Measurements from ENCODE around the gene SURF1.

The SURF1 gene

DNA sequence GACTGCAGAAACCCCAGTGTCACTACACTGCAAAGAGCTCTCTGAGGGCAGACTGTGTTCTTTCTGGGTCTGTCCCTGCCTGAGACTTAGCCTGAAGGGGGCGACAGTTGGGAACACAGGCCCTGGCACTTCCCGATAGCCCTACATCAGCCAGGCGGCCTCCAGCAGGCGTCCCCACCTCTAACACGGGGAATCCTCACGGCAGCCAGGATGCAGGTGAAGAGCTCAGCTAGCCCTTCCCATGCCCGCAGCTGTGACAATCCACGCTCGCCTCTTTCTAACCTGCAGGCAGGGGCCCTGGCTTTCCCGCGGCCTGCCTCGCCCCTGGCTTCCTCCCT, 14.2 kb downstream of the SURF1 start:
- no peak overlapping the region for H3K18ac ChIP-seq (ENCODE audit: low read depth in 1 of 2, low read length in 2 of 2)
- no peak overlapping the region for H3K9ac ChIP-seq (ENCODE audit: low read length)
- no peak overlapping the region for H3K4me3 ChIP-seq (ENCODE audit: insufficient read depth in 1 of 2, low read depth in 1 of 2, low read length in 2 of 2)
- 77% methylated on average over 12 of the region's 12 CpGs for WGBS
- no peak overlapping the region for H2BK12ac ChIP-seq (ENCODE audit: low read length in 2 of 2)
- H3K23ac ChIP-seq (ENCODE audit: low read length in 2 of 2), result no peak overlapping the region
- peaks cover 16% of the 10 kb centered on the region for H3K4me1 ChIP-seq (ENCODE audit: control insufficient read depth, insufficient read depth, low read depth, low read length)
- H2AFZ ChIP-seq (ENCODE audit: low read depth, low read length), result no peak overlapping the region
- peaks cover 71 to 83% of the 10 kb centered on the region in 2 experiments for H3K36me3 ChIP-seq (ENCODE audit: control insufficient read depth in 1 of 2, insufficient read depth in 2 of 2, low read depth in 1 of 2, low read length in 2 of 2)
- no peak overlapping the region for H2BK15ac ChIP-seq (ENCODE audit: low read depth, poor library complexity, severe bottlenecking)
- H3K27me3 ChIP-seq (ENCODE audit: control insufficient read depth in 1 of 2, insufficient read depth in 1 of 2, low read length in 2 of 2), result no peaks in the 10 kb centered on the region
- H3K79me1 ChIP-seq (replicated peaks; ENCODE audit: low read length, poor library complexity, severe bottlenecking), result peaks cover 41% of the 10 kb centered on the region
- H3K9me3 ChIP-seq (ENCODE audit: control insufficient read depth, low read length), result no peaks in the 10 kb centered on the region
- no peak for DNase-seq
- no peak overlapping the region for H2BK5ac ChIP-seq (ENCODE audit: low read depth, low read length, poor library complexity, severe bottlenecking)
- no peak overlapping the region for H4K91ac ChIP-seq (ENCODE audit: low read length)
- no peak overlapping the region for H3K14ac ChIP-seq (ENCODE audit: low read length in 2 of 2)
- H4K8ac ChIP-seq (ENCODE audit: low read length), result no peak overlapping the region
- no peak overlapping the region for H2AK5ac ChIP-seq (ENCODE audit: low read length, severe bottlenecking)
- no peak overlapping the region for H3K4me2 ChIP-seq (ENCODE audit: low read length, poor library complexity, severe bottlenecking)
- H3K4ac ChIP-seq (ENCODE audit: low read depth in 1 of 2, low read length in 2 of 2), result no peak overlapping the region
- H3K27ac ChIP-seq (ENCODE audit: low read length, poor library complexity, severe bottlenecking), result no peak overlapping the region
- no peak overlapping the region for H2BK120ac ChIP-seq (ENCODE audit: low read depth, low read length)

DNA sequence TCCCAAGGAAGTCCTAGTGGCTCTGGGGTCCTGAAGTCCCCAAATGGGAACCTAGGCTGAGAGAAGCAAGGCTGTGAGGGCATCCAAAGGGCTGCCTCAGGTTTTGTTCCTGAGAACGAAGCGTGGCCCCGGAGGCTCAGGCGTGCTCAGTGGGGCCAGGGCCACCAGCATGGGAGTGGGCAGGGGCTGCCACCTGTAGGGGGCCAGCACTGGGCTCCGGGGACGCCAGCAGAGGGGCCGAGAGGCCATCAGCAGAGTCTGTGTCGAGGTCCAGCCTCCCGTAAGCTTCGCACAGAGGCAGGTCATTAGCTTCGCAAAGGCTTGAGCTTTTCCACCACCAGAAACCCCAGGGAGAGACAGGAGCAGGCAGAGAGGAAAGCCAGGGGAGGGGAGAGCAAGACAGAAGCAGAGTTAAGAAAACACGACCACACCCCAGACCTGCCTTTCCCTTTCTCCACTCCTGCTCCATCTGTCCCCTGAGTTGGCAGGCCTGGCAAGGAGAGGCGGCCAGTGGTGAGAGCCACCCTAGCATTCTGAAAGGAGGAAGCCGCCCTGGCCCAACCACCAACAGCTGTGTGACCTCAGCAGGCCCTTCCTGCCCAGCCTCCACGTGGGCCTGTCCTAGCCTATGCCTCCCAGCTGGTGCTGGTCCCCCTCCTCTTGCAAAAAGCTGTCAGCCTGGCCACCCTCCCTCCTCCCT, 14.8 kb downstream of the SURF1 start:
- Histone ChIP-seq H2AK5ac (ENCODE audit: low read length, severe bottlenecking) (no peak overlapping the region), H2BK15ac (ENCODE audit: low read depth, poor library complexity, severe bottlenecking) (no peak overlapping the region), H3K27ac (ENCODE audit: low read length, poor library complexity, severe bottlenecking) (no peak overlapping the region), H3K9ac (ENCODE audit: low read length) (no peak overlapping the region), H4K8ac (ENCODE audit: low read length) (no peak overlapping the region), H3K4me2 (ENCODE audit: low read length, poor library complexity, severe bottlenecking) (no peak overlapping the region), H2BK12ac (ENCODE audit: low read length in 2 of 2) (no peak overlapping the region), H2AFZ (ENCODE audit: low read depth, low read length) (no peak overlapping the region), H3K18ac (ENCODE audit: low read depth in 1 of 2, low read length in 2 of 2) (no peak overlapping the region), H3K27me3 (ENCODE audit: control insufficient read depth in 1 of 2, insufficient read depth in 1 of 2, low read length in 2 of 2) (no peaks in the 10 kb centered on the region), H3K4me3 (ENCODE audit: insufficient read depth in 1 of 2, low read depth in 1 of 2, low read length in 2 of 2) (no peak overlapping the region), H4K91ac (ENCODE audit: low read length) (no peak overlapping the region), H2BK120ac (ENCODE audit: low read depth, low read length) (no peak overlapping the region), H3K9me3 (ENCODE audit: control insufficient read depth, low read length) (no peaks in the 10 kb centered on the region), H3K23ac (ENCODE audit: low read length in 2 of 2) (no peak overlapping the region), H3K4me1 (ENCODE audit: control insufficient read depth, insufficient read depth, low read depth, low read length) (peaks cover 14% of the 10 kb centered on the region), H3K36me3 (ENCODE audit: control insufficient read depth in 1 of 2, insufficient read depth in 2 of 2, low read depth in 1 of 2, low read length in 2 of 2) (peaks cover 70 to 83% of the 10 kb centered on the region in 2 experiments), H3K79me1 (replicated peaks; ENCODE audit: low read length, poor library complexity, severe bottlenecking) (peaks cover 42% of the 10 kb centered on the region), H3K14ac (ENCODE audit: low read length in 2 of 2) (no peak overlapping the region), H3K4ac (ENCODE audit: low read depth in 1 of 2, low read length in 2 of 2) (no peak overlapping the region), H2BK5ac (ENCODE audit: low read depth, low read length, poor library complexity, severe bottlenecking) (no peak overlapping the region)
- DNase-seq, result no peak
- 97% methylated on average over 14 of the region's 15 CpGs for WGBS

DNA sequence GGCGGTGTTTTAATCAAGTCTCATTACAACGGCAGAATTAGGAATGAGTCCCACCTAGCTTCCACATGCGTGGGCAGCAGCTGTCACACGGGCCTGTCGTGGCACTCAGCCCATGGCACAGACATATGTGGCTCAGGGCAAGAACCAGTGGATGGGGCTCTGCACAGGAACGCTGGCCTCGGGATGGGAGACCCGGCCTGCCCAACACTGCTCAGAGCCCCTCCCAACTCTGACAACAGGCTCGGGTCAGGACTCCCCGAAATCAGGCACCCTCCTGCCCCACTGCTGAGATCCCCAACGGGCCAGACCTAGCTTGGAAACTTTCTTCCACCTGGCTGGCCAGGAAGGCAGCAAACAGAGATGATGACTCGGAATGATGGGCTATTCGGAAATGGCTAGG, 15.4 kb downstream of the SURF1 start:
- Histone ChIP-seq H2BK12ac (ENCODE audit: low read length in 2 of 2) (no peak overlapping the region), H3K4me2 (ENCODE audit: low read length, poor library complexity, severe bottlenecking) (no peak overlapping the region)
- WGBS, result 96% methylated on average over 13 of the region's 13 CpGs

DNA sequence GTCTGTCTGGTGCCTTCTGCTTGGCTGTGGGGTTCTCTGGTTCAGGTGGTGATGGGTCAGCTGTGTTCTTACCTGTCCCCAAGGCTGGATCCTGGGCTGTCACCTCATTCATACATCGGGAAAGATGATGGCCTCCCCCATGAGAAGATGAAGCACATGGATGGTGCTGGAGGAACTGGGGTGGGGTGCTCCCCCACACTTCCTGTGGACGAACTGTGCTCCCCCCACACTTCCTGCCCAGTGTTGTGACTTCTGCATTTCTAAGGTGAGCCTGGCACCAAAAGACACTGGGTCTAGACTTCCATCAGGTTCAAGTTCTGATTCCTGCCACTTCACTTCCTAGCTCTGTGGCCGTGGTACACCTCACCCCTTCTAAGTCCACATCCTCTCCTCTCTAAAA, 16.0 kb downstream of the SURF1 start:
- H3K79me1 ChIP-seq (replicated peaks; ENCODE audit: low read length, poor library complexity, severe bottlenecking), result peaks cover 31% of the 10 kb centered on the region
- no peak overlapping the region for H3K23ac ChIP-seq (ENCODE audit: low read length in 2 of 2)
- no peak for DNase-seq
- peaks cover 12% of the 10 kb centered on the region for H3K4me1 ChIP-seq (ENCODE audit: control insufficient read depth, insufficient read depth, low read depth, low read length)
- no peak overlapping the region for H3K4ac ChIP-seq (ENCODE audit: low read depth in 1 of 2, low read length in 2 of 2)
- no peak overlapping the region for H3K27ac ChIP-seq (ENCODE audit: low read length, poor library complexity, severe bottlenecking)
- no peaks in the 10 kb centered on the region for H3K9me3 ChIP-seq (ENCODE audit: control insufficient read depth, low read length)
- H3K18ac ChIP-seq (ENCODE audit: low read depth in 1 of 2, low read length in 2 of 2), result no peak overlapping the region
- H3K27me3 ChIP-seq (ENCODE audit: control insufficient read depth in 1 of 2, insufficient read depth in 1 of 2, low read length in 2 of 2), result no peaks in the 10 kb centered on the region
- no peak overlapping the region for H2BK12ac ChIP-seq (ENCODE audit: low read length in 2 of 2)
- H2AK5ac ChIP-seq (ENCODE audit: low read length, severe bottlenecking), result no peak overlapping the region
- no peak overlapping the region for H2BK15ac ChIP-seq (ENCODE audit: low read depth, poor library complexity, severe bottlenecking)
- no peak overlapping the region for H4K91ac ChIP-seq (ENCODE audit: low read length)
- no peak overlapping the region for H3K9ac ChIP-seq (ENCODE audit: low read length)
- H3K36me3 ChIP-seq (ENCODE audit: control insufficient read depth in 1 of 2, insufficient read depth in 2 of 2, low read depth in 1 of 2, low read length in 2 of 2), result peaks cover 58 to 73% of the 10 kb centered on the region in 2 experiments
- WGBS, result 91% methylated on average over 3 of the region's 3 CpGs
- no peak overlapping the region for H2BK5ac ChIP-seq (ENCODE audit: low read depth, low read length, poor library complexity, severe bottlenecking)
- H3K4me3 ChIP-seq (ENCODE audit: insufficient read depth in 1 of 2, low read depth in 1 of 2, low read length in 2 of 2), result no peak overlapping the region
- H3K4me2 ChIP-seq (ENCODE audit: low read length, poor library complexity, severe bottlenecking), result no peak overlapping the region
- no peak overlapping the region for H2AFZ ChIP-seq (ENCODE audit: low read depth, low read length)
- no peak overlapping the region for H4K8ac ChIP-seq (ENCODE audit: low read length)
- no peak overlapping the region for H2BK120ac ChIP-seq (ENCODE audit: low read depth, low read length)
- no peak overlapping the region for H3K14ac ChIP-seq (ENCODE audit: low read length in 2 of 2)

More for the DNA sequence above, 15.4 kb downstream of the SURF1 start:
- Histone ChIP-seq H3K4me3 (ENCODE audit: insufficient read depth in 1 of 2, low read depth in 1 of 2, low read length in 2 of 2) (no peak overlapping the region), H4K8ac (ENCODE audit: low read length) (no peak overlapping the region), H3K9ac (ENCODE audit: low read length) (no peak overlapping the region), H3K27ac (ENCODE audit: low read length, poor library complexity, severe bottlenecking) (no peak overlapping the region), H3K18ac (ENCODE audit: low read depth in 1 of 2, low read length in 2 of 2) (no peak overlapping the region), H4K91ac (ENCODE audit: low read length) (no peak overlapping the region), H2BK120ac (ENCODE audit: low read depth, low read length) (no peak overlapping the region), H3K36me3 (ENCODE audit: control insufficient read depth in 1 of 2, insufficient read depth in 2 of 2, low read depth in 1 of 2, low read length in 2 of 2) (peaks cover 64 to 80% of the 10 kb centered on the region in 2 experiments), H3K27me3 (ENCODE audit: control insufficient read depth in 1 of 2, insufficient read depth in 1 of 2, low read length in 2 of 2) (no peaks in the 10 kb centered on the region), H3K79me1 (replicated peaks; ENCODE audit: low read length, poor library complexity, severe bottlenecking) (peaks cover 37% of the 10 kb centered on the region), H3K4me1 (ENCODE audit: control insufficient read depth, insufficient read depth, low read depth, low read length) (peaks cover 12% of the 10 kb centered on the region), H3K9me3 (ENCODE audit: control insufficient read depth, low read length) (no peaks in the 10 kb centered on the region), H2AK5ac (ENCODE audit: low read length, severe bottlenecking) (no peak overlapping the region), H3K14ac (ENCODE audit: low read length in 2 of 2) (no peak overlapping the region), H3K23ac (ENCODE audit: low read length in 2 of 2) (no peak overlapping the region), H3K4ac (ENCODE audit: low read depth in 1 of 2, low read length in 2 of 2) (no peak overlapping the region), H2BK15ac (ENCODE audit: low read depth, poor library complexity, severe bottlenecking) (no peak overlapping the region), H2BK5ac (ENCODE audit: low read depth, low read length, poor library complexity, severe bottlenecking) (no peak overlapping the region), H2AFZ (ENCODE audit: low read depth, low read length) (no peak overlapping the region)
- no peak for DNase-seq
